CD1c-positive myeloid dendritic cell (primary cell): Measurements from ENCODE around the gene SCUBE1.

ENCODE experiments used
- DNase-seq: peaks from one replicate; pipeline ENCODE4 v3.0.0-alpha.2; 2016; ENCODE audit errors: extremely low spot score

SCUBE1 gene

DNA sequence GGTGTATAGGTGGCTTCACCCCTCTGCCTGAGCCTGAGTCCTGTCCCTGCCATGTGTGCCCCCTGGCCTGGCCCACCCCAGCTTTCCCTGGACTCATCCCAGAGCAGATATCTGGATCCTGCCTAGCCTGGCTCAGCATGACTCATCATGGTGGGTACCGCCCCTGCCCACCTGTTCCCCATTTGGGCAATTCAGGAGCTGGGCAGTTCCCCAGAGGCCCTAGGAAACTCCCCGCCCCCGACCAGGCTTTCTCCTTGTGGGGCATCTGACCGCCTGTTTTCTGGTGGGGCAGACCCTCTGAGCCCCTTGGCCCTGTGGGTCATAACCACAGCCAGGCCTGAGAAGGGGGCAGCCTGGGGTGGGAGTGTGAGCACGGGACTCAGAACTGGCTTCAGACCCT lies 187.4 kb downstream of the SCUBE1 start:
- DNase-seq = peak; percentile 75

DNA sequence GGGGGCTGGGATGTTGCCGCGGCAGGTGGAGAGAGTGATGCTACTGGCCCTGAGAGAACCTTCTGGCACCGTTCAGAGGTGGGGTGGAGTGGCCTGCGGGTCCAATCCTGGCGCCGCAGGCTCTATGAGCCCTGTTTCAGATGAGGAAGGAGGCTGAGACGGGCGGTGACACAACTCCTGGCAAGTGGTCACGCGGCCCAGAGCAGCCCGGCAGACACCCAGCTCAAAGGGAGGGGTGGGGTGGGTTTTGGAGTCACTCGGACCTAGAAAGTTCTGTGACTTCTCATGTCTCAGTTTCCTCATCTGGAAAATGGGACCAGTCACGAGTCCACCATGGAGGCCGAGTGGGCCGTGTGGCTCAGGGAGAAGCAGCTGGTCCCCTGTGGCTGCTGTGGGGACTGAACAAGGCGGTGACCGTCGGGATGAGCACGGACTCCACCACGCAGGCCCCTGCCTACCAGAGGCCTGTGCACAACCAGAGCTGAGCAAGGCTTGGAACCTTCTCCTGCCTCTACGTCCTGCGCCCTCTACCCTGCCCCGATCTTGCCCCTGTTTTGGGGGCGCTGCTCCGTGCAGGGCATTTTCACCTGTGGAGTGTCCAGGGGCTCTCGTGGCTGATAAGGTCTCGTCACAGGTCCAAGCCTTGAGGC lies 188.2 kb downstream of the SCUBE1 start:
- DNase-seq = peak; percentile 85

DNA sequence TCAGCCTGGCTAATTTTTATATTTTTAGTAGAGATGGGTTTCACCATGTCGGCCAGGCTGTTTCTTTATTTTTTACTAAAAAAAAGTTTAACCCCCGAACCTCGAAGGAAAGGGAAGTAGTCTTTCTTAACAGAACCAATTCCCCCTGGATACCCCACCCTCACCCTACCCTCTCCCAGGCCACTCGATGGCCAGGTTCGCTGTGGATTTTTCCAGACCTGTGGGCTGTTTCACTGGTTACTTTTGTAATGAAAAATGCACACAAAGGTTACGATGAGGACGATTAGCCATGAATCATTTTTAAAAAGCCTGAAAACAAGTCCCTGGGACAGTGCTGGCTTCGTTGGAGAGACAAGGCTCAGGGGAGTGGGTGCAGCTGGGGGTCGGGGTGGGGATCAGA lies 189.3 kb downstream of the SCUBE1 start:
- peak; percentile 41 for DNase-seq

DNA sequence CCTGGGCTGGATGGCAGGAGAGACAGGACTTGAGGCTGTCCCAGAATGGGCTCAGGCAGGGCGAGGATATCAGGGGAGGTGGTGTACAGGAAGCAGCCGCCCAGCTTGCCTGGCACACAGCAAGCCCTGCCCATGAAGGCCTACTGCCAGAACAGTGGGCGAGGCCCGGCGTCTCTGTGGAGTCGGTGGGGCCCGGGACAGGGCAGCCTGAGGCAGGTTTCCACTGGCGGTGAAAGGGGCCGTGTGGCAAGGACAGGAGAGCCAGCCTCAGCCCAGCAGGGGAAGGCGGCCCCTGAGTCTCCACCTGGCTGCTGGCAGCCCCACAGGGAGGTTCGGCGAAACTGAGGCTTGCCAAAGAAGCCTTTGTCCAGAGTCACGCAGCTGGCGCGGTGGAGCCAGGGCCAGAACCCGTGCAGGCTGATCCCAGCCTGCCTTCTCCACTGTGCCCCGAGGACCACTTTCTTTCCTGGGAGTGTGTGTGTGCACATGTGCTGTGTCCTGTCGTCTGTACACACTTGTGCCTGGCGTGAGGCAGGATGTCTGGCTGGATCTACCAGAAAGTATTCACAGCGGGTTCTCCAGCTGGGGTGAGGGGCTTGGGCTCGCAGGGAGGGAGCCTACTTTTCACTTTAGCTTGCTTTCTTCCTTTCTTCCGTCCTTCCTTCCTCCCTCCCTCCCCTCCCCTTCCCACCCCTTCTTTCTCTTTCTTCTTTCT lies 190.7 kb downstream of the SCUBE1 start:
- DNase-seq = peak; percentile 72

DNA sequence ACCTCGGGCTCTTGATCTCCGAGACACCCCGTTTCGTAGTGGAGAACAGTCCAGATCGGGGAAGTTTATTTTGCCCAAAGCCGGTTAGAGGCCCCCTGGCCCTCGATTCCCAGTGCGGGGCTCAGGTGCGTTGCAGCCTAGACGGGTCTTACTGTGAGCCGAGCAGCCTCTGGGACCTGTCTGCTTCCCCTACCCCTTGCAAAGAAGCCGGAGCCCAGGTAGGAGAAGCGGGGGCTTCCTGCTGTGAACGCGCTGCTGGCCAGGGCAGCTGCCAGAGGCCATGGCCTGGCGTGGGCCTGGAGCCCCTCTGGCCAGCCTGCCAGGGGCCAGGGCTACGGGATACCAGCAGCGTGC lies 191.2 kb downstream of the SCUBE1 start:
- DNase-seq = no peak

DNA sequence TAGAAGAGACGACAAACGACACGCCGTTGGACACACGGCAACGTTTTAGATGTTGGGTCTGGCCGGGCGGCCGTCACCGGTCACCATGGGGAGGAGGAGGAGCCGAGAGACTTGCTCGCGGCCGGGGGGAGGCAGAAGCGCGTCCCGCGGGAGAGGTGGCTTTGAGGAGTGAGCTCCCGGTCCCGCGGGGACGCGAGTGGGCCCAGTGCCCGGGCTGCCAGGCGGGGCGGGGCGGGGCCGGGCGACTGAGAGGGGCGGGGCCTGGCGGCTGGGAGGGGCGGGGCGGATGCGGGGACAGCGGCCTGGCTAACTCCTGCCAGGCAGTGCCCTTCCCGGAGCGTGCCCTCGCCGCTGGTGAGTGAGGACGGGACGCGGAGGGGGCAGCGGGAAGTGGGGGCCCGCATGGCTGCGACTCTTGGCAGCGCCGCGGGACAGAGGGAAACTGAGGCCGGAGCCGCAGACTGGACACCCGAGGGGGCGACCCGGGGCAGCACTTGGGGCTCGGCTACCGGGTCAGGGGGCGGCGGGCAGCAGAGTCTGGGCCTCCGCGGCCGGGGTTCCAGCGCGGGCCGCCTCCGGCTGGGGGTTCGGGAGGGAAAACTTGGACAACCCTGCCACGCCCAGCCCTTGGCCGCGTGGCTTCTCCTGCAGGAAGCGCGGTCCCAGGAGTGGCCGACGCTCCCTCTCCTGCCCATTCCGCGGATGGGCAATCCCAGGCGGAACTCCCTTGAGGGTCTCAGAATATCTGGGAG lies 191.7 kb downstream of the SCUBE1 start, which contains the start of gene TSPO:
TSPO (plus strand) TSS at position 309 of the 752 bp plus-strand sequence. CDS start 7,680 bp downstream, outside the sequence.
- peak; percentile 71 for DNase-seq

DNA sequence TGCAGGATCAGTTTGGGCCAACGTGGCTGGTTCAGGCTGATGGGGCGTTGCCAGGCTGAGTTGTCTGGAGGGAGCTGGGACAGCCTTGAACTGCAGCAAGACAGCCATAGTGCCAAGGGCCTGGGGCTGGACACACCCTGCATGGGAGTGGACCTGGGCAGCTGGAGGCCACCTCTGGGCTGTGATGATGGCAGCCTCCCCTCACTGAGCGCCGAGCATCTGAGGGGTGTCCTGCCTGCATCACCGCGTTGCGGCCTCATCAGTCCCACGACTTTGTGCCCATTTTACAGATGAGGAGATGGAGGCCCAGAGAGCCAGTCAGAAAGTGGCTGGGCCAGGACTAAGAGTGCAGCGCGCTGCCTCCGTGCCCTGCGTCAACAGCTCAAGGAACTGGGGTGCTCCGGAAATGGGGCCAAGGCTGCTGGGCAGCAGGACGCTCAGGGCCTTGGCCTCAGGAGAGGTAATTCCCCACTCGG lies 192.4 kb downstream of the SCUBE1 start:
- no peak for DNase-seq

DNA sequence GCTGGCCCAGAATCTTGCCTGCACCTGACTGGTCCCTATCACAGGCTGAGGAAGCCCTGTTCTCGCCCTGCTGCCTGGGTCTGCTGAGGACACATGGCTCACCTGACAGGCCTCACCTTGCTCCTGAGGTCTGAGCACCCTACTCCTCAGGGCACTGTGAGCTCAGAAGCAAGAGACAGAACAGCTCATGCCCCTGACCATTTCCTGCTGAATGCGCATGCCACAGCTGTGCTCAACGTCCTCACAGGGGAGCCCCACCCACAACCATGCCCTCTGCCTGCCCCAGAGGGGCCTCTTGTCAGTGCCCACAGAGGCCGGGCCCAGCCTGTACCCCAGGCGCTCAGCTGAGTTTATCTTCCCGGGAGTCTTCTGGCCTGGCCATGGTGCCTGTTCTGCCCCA lies 194.6 kb downstream of the SCUBE1 start:
- DNase-seq = no peak

DNA sequence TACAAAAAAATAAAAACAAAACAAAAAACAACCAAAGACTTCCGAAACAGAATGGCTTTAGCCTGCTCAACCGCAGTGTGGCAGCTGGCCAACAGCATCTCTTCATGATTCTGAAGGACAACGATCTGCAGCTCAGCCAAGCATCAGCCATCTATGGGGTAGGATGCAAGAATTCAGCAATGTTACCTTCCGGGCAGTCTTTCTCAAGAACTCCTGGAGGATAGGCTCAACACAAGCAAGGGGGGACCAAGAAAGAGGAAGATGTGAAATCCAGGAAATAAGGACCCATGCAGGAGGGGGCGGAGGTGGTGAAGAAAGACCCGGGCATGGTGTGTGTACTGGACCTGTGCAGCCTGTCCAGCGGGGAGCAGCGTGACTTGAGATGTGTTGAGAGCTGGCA lies 195.4 kb downstream of the SCUBE1 start:
- DNase-seq = peak; percentile 82
